Prostate gland (tissue), 1 donor: ENCODE data around the gene ZNF423.

Experiments
- POLR2A ChIP-seq: fragments of 450-650 bp; IDR thresholded peaks from one replicate; pipeline ENCODE4 v1.6.1; 2016; ENCODE audit warnings: antibody characterized with exemption, mild to moderate bottlenecking
- POLR2AphosphoS5 ChIP-seq: sonication (generic); formaldehyde crosslinking; IDR thresholded peaks from one replicate; pipeline ENCODE4 v1.6.1; 2017; ENCODE audit warnings: antibody characterized with exemption

DNA sequence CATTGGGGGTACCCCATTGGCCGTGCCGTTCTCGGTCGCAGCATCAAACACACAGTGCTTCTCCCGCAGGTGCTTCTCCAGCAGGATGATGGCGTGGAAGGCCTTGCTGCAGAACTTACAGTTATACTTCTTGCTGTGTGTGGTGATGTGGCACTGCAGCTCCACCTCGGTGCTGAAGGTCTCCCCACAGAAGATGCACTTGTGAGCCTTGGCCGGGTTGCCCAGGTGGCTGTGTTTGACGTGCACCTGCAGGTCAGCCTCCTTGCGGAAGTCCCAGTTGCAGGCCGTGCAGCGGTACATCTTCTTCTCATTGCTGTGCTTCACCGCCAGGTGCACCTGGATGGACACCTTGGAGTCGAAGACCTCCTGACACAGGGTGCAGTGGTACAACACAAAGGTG is 219.3 kb downstream of the ZNF423 start:
- TF ChIP-seq POLR2A (no peak), POLR2AphosphoS5 (no peak)
